ENCODE data around the gene SH3BP2.

Gene SH3BP2

GRCh38 chr4:2829933-2830451 is 37.1 kb downstream of the SH3BP2 start:
- in situ Hi-C loops (cut with MboI; ENCODE audit: low sequenced_read_pairs) = no loop called here

DNA sequence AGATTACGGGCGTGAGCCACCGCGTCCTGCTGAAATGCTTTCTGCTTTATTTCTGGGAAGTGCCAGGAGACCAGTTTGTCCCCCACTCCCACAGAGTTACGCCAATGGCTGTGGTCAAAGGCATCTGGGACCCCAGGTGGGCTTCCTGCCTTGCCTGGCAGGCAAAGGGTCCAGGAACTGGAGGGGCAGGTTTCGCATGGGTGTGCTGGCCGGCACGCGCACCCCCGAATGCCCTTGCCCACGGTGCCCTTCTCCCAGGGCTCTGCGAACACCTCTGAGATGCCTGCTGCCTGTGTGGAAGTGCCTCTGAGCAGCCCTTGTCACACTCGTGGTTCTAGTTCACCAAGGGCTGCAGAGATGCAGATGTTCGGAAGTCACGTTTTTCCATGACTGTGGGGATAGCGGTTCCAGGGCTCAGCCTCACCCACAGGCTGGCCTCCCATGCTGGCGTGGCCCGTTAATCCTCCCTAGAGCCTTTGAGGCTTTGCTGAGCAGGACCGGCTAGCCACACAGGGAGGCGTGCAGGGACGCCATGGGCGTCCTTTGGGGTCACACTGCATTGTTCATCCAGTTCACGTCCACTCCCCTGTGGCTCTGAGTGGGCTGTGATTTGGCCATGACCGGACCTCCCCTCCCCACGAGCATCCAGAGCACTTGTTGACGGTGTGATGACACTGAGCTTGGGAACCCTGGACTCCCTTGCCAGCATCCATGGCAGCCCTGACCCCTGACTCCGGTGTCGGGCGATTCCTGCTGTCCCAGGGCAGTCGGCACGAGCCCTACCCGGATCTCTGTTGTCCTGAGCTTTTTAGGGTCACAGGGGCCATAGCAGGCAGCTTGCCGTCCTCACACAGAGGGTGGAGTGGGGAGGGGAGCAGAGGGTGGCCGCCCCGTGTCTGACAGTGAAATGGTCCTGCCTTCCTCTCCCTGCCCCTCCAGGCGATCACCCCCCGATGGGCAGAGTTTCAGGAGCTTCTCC is 38.0 kb downstream of the SH3BP2 start:
- in situ Hi-C loops (cut with MboI; ENCODE audit: low sequenced_read_pairs) = no loop called here

DNA sequence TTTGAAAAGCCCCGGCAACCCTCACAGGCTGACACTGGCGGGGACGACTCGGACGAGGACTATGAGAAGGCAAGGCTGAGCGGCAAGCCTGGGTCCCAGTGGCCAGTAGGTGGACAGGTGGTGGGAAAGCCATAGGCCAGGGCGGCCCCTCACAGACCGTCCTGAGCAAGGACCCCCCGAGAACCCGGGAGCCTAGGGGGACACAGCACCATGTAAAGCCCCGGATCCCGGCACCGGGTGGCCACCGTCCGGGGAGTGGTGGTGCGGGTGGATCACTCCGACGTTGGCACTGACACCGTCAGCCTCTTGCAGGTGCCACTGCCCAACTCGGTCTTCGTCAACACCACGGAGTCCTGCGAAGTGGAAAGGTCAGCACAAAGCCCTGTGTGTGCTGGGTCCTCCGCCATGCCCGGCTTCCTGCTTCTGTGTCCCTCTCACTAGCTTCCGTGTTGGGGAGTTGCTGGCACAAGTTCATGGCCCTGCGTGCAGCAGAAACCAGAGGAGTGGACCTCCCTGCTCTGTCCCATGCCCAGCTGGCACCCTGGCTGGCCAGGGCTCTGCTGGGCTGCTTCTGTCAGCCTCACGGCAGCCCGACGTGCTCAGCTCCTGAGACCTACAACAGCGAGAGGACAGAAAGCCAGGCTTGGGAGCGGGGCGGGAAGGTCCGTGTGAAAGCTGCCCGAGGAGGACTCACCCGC is 38.9 kb downstream of the SH3BP2 start:
- in situ Hi-C loops (cut with MboI; ENCODE audit: low sequenced_read_pairs) = no loop called here

DNA sequence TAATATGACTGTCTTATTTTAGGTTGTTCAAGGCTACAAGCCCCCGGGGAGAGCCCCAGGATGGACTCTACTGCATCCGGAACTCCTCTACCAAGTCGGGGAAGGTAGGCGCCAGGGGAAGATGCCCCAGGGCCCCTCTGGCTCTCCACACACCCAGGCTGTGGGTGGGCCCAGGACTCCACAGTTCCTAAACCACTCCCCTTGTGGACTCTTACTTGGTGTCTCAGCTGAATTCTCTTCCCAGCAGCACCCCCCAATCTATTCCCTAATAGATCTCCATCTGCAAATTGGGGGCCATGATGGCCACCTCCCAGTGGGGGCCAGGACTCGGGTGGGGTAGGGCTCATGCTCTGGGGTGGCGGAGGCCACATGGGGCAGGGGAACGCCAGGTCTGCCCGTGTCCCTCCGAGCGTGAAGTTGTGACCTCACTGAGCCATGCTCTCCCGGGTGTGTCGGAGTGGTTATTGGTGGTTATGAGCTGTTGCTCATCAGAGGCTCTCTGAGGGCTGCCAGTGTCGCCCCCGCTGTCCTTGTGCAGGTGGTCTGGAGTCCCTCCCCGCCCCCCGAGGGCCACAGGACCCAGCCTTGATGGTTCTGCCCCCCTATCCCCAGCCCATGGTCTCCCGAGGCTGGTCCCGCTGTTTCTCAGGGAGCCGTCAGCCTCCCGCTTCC is 39.6 kb downstream of the SH3BP2 start:
- in situ Hi-C loops (cut with MboI; ENCODE audit: low sequenced_read_pairs) = no loop called here

GRCh38 chr4:2832981-2833670 is 40.2 kb downstream of the SH3BP2 start:
- in situ Hi-C loops (cut with MboI; ENCODE audit: low sequenced_read_pairs) = no loop called here

DNA sequence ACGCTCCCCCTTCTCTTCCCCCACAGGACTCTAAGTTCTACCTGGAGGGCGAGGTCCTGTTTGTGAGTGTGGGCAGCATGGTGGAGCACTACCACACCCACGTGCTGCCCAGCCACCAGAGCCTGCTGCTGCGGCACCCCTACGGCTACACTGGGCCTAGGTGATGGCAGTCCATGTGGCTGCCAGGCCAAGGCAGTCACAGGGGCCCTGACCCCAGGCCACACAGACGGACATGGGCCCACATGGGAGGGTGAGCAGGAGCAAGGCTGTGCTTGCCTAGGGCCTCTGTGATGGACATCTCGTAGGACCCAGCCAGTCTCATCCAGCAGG is 40.8 kb downstream of the SH3BP2 start:
- in situ Hi-C loops (cut with MboI; ENCODE audit: low sequenced_read_pairs) = no loop called here

GRCh38 chr4:2834001-2834921 is 41.4 kb downstream of the SH3BP2 start:
- in situ Hi-C loops (cut with MboI; ENCODE audit: low sequenced_read_pairs) = no loop called here

- in situ Hi-C loops (cut with MboI; ENCODE audit: low sequenced_read_pairs) = no loop called here
Observed at GRCh38 chr4:2835978-2836377, 43.1 kb downstream of the SH3BP2 start.

DNA sequence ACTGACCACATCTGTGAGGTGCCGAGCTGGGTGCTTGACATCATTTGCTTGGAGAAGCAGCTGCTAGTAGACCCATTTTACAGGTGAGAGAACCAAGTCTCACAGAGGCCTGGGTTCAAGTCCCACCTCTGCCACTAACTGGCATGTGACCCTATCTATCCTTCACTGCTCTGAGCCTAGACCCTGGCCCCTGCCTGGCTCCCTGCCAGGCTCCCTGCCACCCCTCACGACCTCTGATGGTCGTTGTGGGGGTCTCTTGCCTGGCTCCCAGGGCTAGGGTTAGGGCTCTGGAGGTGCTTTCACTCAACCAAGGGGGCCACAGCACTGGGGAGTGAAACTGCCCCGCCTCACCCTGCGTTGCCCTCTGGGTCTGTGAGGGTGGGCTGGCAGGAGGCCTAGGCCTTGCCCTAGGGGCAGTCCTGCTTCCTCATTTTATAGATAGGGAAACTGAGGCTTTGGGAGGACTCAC is 43.5 kb downstream of the SH3BP2 start:
- in situ Hi-C loops (cut with MboI; ENCODE audit: low sequenced_read_pairs) = no loop called here

- in situ Hi-C loops (cut with MboI; ENCODE audit: low sequenced_read_pairs) = no loop called here
Observed at GRCh38 chr4:2837110-2837903, 44.4 kb downstream of the SH3BP2 start.

GRCh38 chr4:2837904-2838496 is 45.1 kb downstream of the SH3BP2 start:
- in situ Hi-C loops (cut with MboI; ENCODE audit: low sequenced_read_pairs) = no loop called here

GRCh38 chr4:2839060-2839459 is 46.2 kb downstream of the SH3BP2 start:
- in situ Hi-C loops (cut with MboI; ENCODE audit: low sequenced_read_pairs) = no loop called here

GRCh38 chr4:2842687-2843262 is 49.9 kb downstream of the SH3BP2 start:
- in situ Hi-C loops (cut with MboI; ENCODE audit: low sequenced_read_pairs) = no loop called here

DNA sequence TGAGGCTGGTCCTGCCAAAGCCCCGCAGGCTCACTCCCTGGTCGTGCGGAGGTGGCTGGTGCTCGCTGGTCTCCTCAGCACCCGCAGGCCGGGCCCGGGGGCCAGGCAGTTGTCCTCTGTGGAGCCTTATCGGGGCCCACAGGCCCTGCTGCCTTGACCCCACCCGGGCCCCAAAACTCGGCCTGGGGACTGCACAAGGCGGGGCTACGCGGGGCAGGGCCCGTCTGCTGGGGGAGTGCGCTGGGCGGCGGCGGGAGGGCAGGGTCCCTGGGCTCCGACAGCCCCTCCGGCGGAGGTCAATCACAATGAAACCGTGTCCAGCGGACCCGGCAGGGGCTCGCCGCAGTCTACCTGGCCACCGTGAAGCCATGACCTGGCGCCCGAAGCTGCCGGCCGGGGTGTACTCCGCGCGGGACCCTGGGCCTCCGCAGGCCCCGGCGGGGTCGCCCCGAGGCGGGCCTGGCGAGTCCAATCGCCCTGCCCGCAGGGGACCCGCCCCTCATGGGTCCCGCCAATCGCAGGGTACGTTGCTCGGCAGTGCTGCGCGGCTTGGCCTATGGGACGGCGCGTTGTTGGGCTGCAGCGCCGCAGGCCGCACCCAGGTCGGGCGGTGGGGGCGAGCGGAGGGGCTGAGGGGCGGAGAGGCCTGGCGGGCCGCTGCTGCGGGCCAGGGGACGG is 50.5 kb downstream of the SH3BP2 start, which contains the start of gene ADD1:
TSS of gene ADD1 (plus strand) at position 582 of the 678 bp plus-strand sequence. CDS start 32,072 bp downstream, outside the sequence.
- in situ Hi-C loops (cut with MboI; ENCODE audit: low sequenced_read_pairs) = no loop called here

DNA sequence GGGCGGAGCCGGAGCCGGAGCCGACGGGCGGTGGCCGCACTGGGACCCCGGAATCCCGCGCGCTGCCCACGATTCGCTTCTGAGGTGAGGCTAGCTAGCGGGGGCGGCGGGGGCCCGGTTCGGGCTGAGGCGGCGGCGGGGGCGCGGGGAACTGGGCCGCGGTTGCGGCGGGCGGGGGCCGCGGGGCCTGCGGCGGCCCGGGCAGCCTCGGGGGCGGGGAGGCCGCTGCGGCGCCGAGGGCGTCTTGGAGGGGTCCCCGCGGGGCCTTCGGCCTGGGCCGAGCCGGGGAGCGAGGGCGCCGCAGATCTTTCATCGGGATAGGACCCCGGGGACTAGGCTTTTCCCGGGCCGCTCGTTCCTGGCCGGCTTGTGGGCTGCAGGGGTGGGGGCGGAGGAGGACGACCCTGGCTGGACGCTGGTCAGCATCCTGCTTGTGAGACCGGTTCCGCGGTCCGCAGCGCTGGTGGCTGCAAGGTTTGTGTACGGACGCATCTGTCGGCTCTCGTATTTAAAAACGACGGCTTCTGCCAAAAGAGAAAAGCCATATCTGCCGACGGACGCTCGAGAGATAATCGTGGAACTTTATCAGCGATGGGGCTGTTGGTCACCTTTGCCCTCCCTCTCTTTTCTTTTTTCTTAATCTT is 51.2 kb downstream of the SH3BP2 start:
- in situ Hi-C loops (cut with MboI; ENCODE audit: low sequenced_read_pairs) = no loop called here

- in situ Hi-C loops (cut with MboI; ENCODE audit: low sequenced_read_pairs) = no loop called here
Observed at GRCh38 chr4:2846172-2846571, 53.3 kb downstream of the SH3BP2 start.

DNA sequence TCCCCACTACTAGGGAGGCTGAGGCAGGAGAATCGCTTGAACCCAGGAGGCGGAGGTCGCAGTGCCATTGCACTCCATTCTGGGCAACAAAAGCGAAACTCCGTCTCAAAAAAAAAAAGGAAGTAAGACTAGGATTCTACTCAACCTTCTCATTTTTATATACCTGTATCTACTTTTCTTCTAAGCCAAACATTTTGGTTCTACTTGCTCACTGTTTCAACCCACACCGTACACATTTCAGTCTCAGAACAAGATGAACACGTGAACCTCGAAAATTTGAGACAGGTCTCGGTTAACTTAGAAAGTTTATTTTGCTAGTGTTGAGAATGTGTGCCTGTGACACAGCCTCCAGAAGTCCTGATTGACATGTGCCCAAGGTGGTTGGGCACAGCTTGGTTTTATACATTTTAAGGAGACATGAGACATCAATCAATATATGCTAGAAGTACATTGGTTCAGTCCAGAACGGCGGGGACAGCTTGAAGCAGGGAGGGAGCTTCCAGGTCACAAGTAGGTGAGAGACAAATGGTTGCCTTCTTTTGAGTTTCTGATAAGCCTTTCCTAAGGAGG is 54.5 kb downstream of the SH3BP2 start:
- in situ Hi-C loops (cut with MboI; ENCODE audit: low sequenced_read_pairs) = no loop called here
